Upper lobe of right lung (tissue), 1 donor: ENCODE measurements around the gene PIP5KL1. TPM values are rescaled to one million over a fixed set of nuclear protein-coding genes. Genes with fewer than 3 reads are reported as not detected.

ENCODE experiments used
- ATAC-seq: fragments of 200-7000 bp; cut with Tn5 transposase; one replicate; pipeline ENCODE4 v1.9.1; 2020; ENCODE audit warnings: mild to moderate bottlenecking, moderate library complexity
- DNase-seq: peaks from one replicate; pipeline ENCODE4 v3.0.0-alpha.2; 2020
- H3K27ac ChIP-seq: fragments of 200-600 bp; one replicate; pipeline ENCODE4 v1.8.0; 2022
- H3K27me3 ChIP-seq: fragments of 200-600 bp; one replicate; pipeline ENCODE4 v1.8.0; 2022; ENCODE audit warnings: mild to moderate bottlenecking
- H3K36me3 ChIP-seq: fragments of 200-600 bp; one replicate; pipeline ENCODE4 v1.8.0; 2022
- H3K4me1 ChIP-seq: fragments of 200-600 bp; one replicate; pipeline ENCODE4 v1.8.0; 2022
- H3K4me3 ChIP-seq: fragments of 200-600 bp; one replicate; pipeline ENCODE4 v1.8.0; 2022; ENCODE audit warnings: mild to moderate bottlenecking
- H3K9me3 ChIP-seq: fragments of 200-600 bp; one replicate; pipeline ENCODE4 v1.8.0; 2022
- CTCF ChIP-seq: fragments of 200-600 bp; IDR thresholded peaks from one replicate; pipeline ENCODE4 v1.8.0; 2022; ENCODE audit warnings: antibody characterized with exemption
- intact Hi-C: fragments of 100-400 bp; cut with DNase I; formaldehyde crosslinking; loops from one replicate; pipeline ENCODE4 v1.11.0; 2022
- total RNA-seq: library from RNA; stranded (reverse); fragmentation: NEBNext Ultra II Directional; extraction: Animal tissue kit (Norgen Biotek cat#: 25700); gene quantifications from one replicate; pipeline ENCODE4 v1.2.1, GENCODE V29; 2021
- donor health status: DM: no; HTN: yes; CAD: no; lungs with severe emphysema.

The PIP5KL1 gene
- total RNA-seq, 1 donor from 2014 or later, result 3.5 TPM

GRCh38 chr9:127874301-127875221 lies 56.0 kb downstream of the PIP5KL1 start:
- H3K4me3 ChIP-seq, result peak overlapping the region; percentile 8
- peak overlapping the region; percentile 2 for H3K27ac ChIP-seq
- DNase-seq (no peak), ATAC-seq (no peak)
- H3K4me1 ChIP-seq, result peaks cover 40% of the 10 kb centered on the region
- H3K27me3 ChIP-seq, result no peaks in the 10 kb centered on the region
- intact Hi-C loops, result no loop called here
- TF ChIP-seq CTCF, result no peak
- H3K9me3 ChIP-seq, result no peaks in the 10 kb centered on the region
- peaks cover 28% of the 10 kb centered on the region for H3K36me3 ChIP-seq

- intact Hi-C loops, result no loop called here
- Histone ChIP-seq H3K27ac (peak overlapping the region; percentile 2), H3K9me3 (no peaks in the 10 kb centered on the region), H3K4me3 (no peak overlapping the region), H3K4me1 (peaks cover 47% of the 10 kb centered on the region), H3K36me3 (peaks cover 31% of the 10 kb centered on the region), H3K27me3 (no peaks in the 10 kb centered on the region)
- TF ChIP-seq CTCF, result no peak
- DNase-seq, result peak; percentile 86
- peak; percentile 16 for ATAC-seq
These were observed 56.7 kb downstream of the PIP5KL1 start for GRCh38 chr9:127873886-127874285.

- no peak for DNase-seq
- no peak overlapping the region for H3K27ac ChIP-seq
These were observed 57.3 kb downstream of the PIP5KL1 start for GRCh38 chr9:127873223-127873691.

GRCh38 chr9:127872369-127873222 lies 58.0 kb downstream of the PIP5KL1 start:
- Histone ChIP-seq H3K4me1 (peaks cover 41% of the 10 kb centered on the region), H3K27me3 (no peaks in the 10 kb centered on the region), H3K27ac (no peak overlapping the region), H3K4me3 (no peak overlapping the region), H3K36me3 (peaks cover 37% of the 10 kb centered on the region), H3K9me3 (no peaks in the 10 kb centered on the region)
- TF ChIP-seq CTCF, result no peak
- ATAC-seq (no peak), DNase-seq (peak; percentile 63)
- intact Hi-C loops, result no loop called here

More at GRCh38 chr9:127873223-127873691, 57.3 kb downstream of the PIP5KL1 start:
- H3K27me3 ChIP-seq, result no peaks in the 10 kb centered on the region
- H3K4me3 ChIP-seq, result no peak overlapping the region
- peaks cover 31% of the 10 kb centered on the region for H3K36me3 ChIP-seq
- no peaks in the 10 kb centered on the region for H3K9me3 ChIP-seq
- TF ChIP-seq CTCF, result no peak
- peaks cover 45% of the 10 kb centered on the region for H3K4me1 ChIP-seq
- no peak for ATAC-seq
- intact Hi-C loops, result no loop called here

- ATAC-seq, result no peak
- peaks cover 39% of the 10 kb centered on the region for H3K36me3 ChIP-seq
- H3K27ac ChIP-seq, result no peak overlapping the region
- no peaks in the 10 kb centered on the region for H3K9me3 ChIP-seq
- H3K4me1 ChIP-seq, result peaks cover 36% of the 10 kb centered on the region
- DNase-seq, result peak; percentile 57
- intact Hi-C loops, result no loop called here
- H3K4me3 ChIP-seq, result no peak overlapping the region
- H3K27me3 ChIP-seq, result no peaks in the 10 kb centered on the region
- no peak for TF ChIP-seq CTCF
These were observed 59.0 kb downstream of the PIP5KL1 start for GRCh38 chr9:127871531-127871930.
